Activated naive CD4-positive, alpha-beta T cell treated with anti-CD3 and anti-CD28 coated beads for 36 hours (primary cell): ENCODE measurements around the gene RCOR1. TPM values are rescaled to one million over a fixed set of nuclear protein-coding genes. Genes with fewer than 3 reads are reported as not detected.

Experiments used
- CTCF ChIA-PET: fragments of 350-600 bp; sonication (Branson Sonifier 250); formaldehyde crosslinking; loops from one replicate; lab custom pipeline; 2021; ENCODE audit warnings: antibody characterized with exemption; lab: Charles Lee
- DNase-seq: peaks from one replicate; pipeline ENCODE4 v3.0.0-alpha.2; 2020
- H3K27ac Mint-ChIP-seq: one replicate; pipeline ENCODE4 v1.8.0; 2021; ENCODE audit warnings: mild to moderate bottlenecking, mixed read lengths
- H3K27me3 Mint-ChIP-seq: one replicate; pipeline ENCODE4 v1.8.0; 2021; ENCODE audit warnings: low read depth, mixed read lengths
- H3K36me3 Mint-ChIP-seq: one replicate; pipeline ENCODE4 v1.8.0; 2021; ENCODE audit warnings: low read depth, mixed read lengths
- H3K4me1 Mint-ChIP-seq: one replicate; pipeline ENCODE4 v1.8.0; 2021; ENCODE audit warnings: low read depth, mixed read lengths
- H3K4me3 Mint-ChIP-seq: one replicate; pipeline ENCODE4 v1.8.0; 2021; ENCODE audit warnings: mild to moderate bottlenecking, moderate library complexity, mixed read lengths
- H3K9me3 Mint-ChIP-seq: one replicate; pipeline ENCODE4 v1.8.0; 2021; ENCODE audit warnings: mixed read lengths
- intact Hi-C: fragments of 100-400 bp; cut with micrococcal nuclease; formaldehyde crosslinking; loops from one replicate; pipeline ENCODE4 v1.15.1; 2023
- total RNA-seq, 2 experiments: library from RNA; stranded (reverse); gene quantifications; one replicate each; pipeline ENCODE4 v1.2.3, GENCODE V29; 2021

RCOR1 gene
- total RNA-seq, 2 experiments from 2014 or later = 11.9 to 12.2 TPM

DNA sequence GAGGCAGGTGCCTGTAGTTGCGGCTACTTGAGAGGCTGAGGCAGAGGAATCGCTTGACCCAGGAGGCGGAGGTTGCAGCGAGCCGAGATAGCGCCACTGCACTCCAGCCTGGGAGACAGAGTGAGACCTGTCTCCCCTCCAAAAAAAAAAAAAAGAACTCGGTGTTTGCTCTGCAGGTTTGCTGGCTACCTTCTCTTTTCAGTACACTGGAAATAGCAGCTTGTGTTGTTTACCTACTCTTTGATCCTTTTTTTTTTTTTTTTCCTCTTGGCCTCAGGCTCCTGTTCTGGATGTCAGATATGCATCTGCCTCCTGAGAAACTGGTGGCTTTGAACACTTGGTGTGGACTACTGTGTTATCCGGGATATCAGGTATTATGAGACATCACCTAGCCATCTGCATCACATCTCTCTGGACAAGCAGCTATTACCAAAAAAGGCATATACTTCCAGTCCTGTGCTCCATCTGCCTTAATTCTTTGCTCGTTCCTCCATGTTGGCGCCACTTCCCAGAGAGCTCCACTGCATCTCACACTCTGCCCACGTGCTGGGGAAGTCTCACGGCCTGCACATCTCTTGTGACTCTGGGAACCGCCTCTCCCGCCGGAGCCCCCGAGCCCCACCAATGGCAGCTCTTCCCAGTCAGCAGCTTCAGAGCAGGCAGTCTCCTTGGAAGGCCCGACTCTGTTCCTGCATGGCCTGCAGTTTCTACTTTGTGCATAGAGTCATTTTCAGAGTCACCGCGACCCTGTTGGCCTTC, 133.9 kb downstream of the RCOR1 start:
- CTCF ChIA-PET = interaction anchor here (0.6 kb wide), 2 partner anchors 35 to 93 kb away, joined by 3 to 4 read pairs; no protein-coding TSS in a partner anchor
- H3K4me3 Mint-ChIP-seq = no peak overlapping the region
- no peak for DNase-seq
- no peaks in the 10 kb centered on the region for H3K4me1 Mint-ChIP-seq
- H3K27ac Mint-ChIP-seq = no peak overlapping the region
- no peaks in the 10 kb centered on the region for H3K9me3 Mint-ChIP-seq
- H3K27me3 Mint-ChIP-seq = no peaks in the 10 kb centered on the region
- intact Hi-C loops = no loop called here
- peaks cover 18% of the 10 kb centered on the region for H3K36me3 Mint-ChIP-seq

DNA sequence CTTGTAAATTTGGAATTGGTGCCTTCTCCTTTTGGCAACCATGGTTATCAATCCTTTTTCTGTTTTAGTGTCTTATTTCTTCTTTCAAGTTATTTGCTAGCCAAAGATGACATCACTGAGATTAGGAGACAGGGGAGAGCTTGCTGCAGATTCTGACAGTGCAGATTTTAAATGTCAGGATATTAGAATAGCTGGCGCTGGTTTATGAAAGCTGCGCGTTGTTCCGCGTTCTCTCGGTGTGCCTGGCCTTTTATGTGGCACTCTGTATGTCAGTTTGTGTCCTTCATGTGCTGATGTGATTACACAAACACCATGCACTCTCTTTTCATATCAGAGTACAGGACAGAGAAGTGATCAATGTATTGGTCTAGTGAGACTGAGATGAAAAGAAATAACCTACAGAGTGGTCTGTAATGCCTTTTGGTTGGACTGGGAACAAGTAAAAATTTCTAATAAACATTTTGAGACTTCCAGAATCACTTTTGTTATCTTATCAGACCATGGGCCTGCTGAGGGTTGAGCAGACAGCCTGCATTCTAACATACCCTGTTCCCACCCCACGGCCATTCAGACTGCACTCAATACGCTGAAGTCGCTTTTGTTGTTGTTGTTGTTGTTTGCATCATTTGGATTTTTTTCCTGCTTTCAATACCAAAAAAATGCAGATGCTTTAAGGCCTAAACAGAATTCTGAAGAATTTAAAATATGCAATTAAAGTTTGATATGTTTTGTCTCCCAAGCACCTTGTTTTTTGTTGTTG, 135.1 kb downstream of the RCOR1 start:
- Mint-ChIP-seq H3K36me3 (peaks cover 18% of the 10 kb centered on the region), H3K4me1 (no peaks in the 10 kb centered on the region), H3K27ac (no peak overlapping the region), H3K27me3 (no peaks in the 10 kb centered on the region), H3K9me3 (no peaks in the 10 kb centered on the region), H3K4me3 (no peak overlapping the region)
- intact Hi-C loops = no loop called here
- CTCF ChIA-PET = interaction anchor here (0.6 kb wide), 1 partner anchor 560 kb away, joined by 3 read pairs; no protein-coding TSS in a partner anchor
- no peak for DNase-seq

DNA sequence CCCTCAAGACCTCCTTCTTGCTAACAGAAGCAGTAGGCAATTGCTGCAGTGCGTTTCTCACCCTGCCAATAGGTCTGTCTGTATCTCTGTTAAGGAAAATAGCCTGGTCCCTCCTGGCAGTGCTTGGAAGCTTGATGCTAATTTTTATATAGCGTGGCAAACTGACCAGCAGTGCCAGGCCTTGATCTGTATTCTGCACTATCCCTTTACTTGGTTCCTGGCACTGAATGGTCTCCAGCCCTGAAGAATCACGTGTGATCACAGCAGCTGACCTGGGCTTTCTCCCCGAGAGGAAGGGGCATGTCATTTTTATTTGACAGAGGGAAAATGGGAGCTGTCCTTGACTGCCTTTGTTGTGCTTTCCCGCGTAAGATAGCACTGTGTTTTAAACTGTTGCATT, 136.1 kb downstream of the RCOR1 start:
- Mint-ChIP-seq H3K36me3 (peaks cover 17% of the 10 kb centered on the region), H3K27ac (no peak overlapping the region), H3K4me3 (no peak overlapping the region), H3K9me3 (no peaks in the 10 kb centered on the region), H3K4me1 (no peaks in the 10 kb centered on the region), H3K27me3 (no peaks in the 10 kb centered on the region)
- CTCF ChIA-PET = no interaction called here
- intact Hi-C loops = no loop called here
- no peak for DNase-seq

DNA sequence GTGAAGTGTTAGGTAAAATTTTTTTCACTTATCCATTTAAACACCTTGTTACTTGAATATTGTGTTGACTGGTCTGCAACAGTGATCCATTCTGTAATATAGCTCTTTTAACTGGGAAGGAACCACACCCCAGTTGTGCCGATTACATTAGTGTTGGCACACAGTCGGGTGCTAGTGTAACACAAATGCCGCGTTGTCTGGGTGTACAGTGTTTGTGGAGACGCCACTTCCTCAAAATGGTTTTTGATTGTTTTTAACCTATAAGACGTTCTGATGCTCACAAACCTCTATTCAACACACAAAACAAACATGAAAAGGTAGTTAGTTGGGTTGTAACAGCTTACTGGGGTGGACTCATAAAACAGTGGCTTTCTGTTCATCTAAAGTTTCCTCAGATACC, 136.8 kb downstream of the RCOR1 start:
- no peak overlapping the region for H3K27ac Mint-ChIP-seq
- H3K36me3 Mint-ChIP-seq = peaks cover 15% of the 10 kb centered on the region

DNA sequence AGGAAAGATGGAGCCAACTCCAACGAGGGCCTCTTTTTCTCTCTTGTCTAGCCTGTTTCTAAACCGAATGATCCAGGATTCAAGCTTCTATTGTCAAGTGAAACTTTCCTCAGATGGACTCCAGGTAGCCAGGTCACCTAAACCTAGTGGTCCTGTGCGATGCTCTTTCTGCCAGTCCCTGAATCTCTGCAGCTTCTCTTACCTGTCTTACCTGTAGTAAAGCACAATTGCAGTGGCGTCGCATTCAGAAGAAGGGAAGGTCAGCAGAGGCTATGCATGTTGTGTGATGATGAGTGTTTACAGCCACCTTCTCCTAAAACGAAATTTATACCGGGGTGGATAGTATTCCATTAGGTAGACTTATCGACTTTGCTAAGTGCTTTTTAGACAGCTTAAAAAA, 137.4 kb downstream of the RCOR1 start:
- Mint-ChIP-seq H3K27me3 (no peaks in the 10 kb centered on the region), H3K9me3 (no peaks in the 10 kb centered on the region), H3K4me3 (no peak overlapping the region), H3K4me1 (no peaks in the 10 kb centered on the region), H3K27ac (no peak overlapping the region), H3K36me3 (peaks cover 15% of the 10 kb centered on the region)
- CTCF ChIA-PET = interaction anchor here (0.6 kb wide), 1 partner anchor 456 kb away, joined by 3 read pairs; no protein-coding TSS in a partner anchor
- DNase-seq = no peak
- intact Hi-C loops = no loop called here

More for the DNA sequence above, 136.8 kb downstream of the RCOR1 start:
- no peaks in the 10 kb centered on the region for H3K27me3 Mint-ChIP-seq
- CTCF ChIA-PET = interaction anchor here (0.6 kb wide), 1 partner anchor 457 kb away, joined by 3 read pairs; no protein-coding TSS in a partner anchor
- H3K4me1 Mint-ChIP-seq = no peaks in the 10 kb centered on the region
- intact Hi-C loops = no loop called here
- H3K9me3 Mint-ChIP-seq = no peaks in the 10 kb centered on the region
- no peak for DNase-seq
- H3K4me3 Mint-ChIP-seq = no peak overlapping the region

DNA sequence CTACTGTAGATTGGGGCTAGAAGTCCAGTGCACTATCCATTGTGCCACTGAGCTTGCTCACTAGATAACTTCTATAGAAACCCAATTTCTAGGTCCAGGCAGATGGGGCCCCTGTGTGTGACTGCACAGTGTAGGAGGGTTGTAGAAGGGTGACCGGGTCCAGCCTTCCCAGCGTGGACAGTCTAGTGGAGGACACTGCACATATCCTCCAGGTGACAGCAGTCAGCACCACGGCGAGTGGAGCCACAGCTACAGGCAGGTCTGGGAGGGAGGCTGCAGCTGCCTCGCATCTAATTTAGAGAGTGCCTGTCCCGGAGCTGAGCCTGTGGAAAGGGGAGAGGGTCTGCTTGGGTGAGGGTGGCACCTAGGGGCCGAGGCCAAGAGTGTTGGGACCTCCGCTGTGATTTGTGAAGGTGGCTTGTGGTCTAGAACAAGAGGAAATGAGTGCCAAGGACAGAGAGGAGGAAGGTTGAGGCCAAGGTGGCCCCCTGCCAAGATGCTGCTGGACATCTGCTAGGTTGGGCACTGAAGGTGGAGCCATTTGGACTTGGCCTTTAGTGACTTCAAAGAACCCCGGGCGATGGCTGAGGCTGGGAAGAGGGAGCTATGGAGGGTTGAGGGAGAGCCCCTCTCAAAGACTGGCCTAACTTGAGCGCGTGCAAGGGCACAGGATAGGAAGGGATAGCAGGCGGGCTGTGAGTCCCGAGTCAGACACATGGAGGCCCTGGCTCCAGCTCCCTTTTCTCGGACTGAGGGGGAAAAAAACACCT, 138.8 kb downstream of the RCOR1 start:
- Mint-ChIP-seq H3K4me1 (no peaks in the 10 kb centered on the region), H3K9me3 (no peaks in the 10 kb centered on the region), H3K36me3 (peaks cover 10% of the 10 kb centered on the region), H3K27ac (peak overlapping the region; percentile 63), H3K27me3 (no peaks in the 10 kb centered on the region), H3K4me3 (no peak overlapping the region)
- DNase-seq = no peak
- CTCF ChIA-PET = no interaction called here
- intact Hi-C loops = no loop called here

DNA sequence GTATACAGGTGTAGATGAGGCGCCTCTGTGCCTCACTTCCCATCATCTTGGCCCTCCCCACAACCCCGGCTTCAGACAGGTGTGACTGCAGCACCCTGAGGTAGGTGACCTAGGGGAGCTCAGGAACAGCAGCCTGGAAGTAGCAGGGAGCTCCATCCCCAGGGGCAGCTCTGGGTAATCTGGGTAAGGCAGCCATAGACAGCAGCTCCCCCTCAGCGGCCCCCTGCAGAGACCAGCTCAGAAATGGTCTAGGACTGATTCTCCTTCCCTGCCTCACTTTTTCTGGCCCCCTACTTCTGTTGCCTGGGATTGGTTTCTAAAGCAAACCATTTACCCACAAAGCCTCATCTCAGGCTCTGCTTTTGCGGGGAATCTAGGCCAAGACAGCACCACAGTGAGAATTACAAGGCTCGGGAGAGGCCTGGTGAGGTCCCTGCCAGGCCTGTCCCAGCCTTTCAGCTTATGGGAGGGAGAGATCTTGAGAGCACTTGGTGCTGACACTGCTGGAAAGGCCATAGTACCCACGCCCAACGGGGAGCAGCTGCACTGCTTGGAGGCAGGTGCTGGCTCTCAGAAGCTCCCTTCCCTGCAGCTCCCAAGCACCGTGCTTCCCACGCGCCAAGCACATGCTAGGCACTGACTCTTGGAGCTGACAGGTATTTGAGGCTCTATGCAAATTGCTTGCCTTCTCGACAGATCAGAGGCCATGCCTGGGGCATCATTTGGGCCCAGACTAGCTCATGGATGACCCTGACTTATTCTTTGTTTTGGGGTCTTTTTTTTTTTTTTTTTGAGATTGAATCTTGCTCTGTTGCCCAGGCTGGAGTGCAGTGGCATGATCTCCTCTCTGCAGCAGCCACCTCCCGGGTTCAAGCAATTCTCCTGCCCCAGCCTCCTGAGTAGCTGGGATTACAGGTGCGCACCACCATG, 139.7 kb downstream of the RCOR1 start:
- Mint-ChIP-seq H3K4me3 (no peak overlapping the region), H3K27ac (no peak overlapping the region), H3K9me3 (no peaks in the 10 kb centered on the region), H3K36me3 (peaks cover 6% of the 10 kb centered on the region), H3K27me3 (no peaks in the 10 kb centered on the region), H3K4me1 (no peaks in the 10 kb centered on the region)
- intact Hi-C loops = no loop called here
- CTCF ChIA-PET = interaction anchor here (0.6 to 0.7 kb wide), 2 partner anchors 88 to 673 kb away, joined by 3 read pairs; no protein-coding TSS in a partner anchor
- no peak for DNase-seq

DNA sequence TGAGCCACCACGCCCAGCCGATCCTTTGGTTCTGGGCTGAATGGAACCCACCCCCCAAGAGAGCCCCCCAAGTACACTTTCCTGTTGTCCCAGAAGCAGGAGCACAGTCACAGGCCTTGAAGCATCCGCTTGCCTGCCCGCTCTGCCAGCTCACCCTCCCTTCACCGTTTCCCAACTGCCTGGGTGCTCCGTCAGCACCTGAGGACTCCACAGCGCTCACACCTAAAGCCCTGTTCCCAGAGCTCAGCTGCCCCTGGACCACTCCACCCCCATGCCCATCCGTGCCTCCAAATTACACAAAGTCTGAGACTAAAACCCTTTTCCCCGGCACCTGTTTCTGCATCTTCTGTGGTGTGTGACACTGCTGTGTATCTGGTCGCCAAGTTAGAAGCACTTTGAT, 140.5 kb downstream of the RCOR1 start:
- no peaks in the 10 kb centered on the region for H3K9me3 Mint-ChIP-seq
- H3K4me3 Mint-ChIP-seq = no peak overlapping the region
- H3K36me3 Mint-ChIP-seq = peaks cover 3% of the 10 kb centered on the region
- H3K27me3 Mint-ChIP-seq = no peaks in the 10 kb centered on the region
- CTCF ChIA-PET = interaction anchor here (0.6 kb wide), 1 partner anchor 87 kb away, joined by 3 read pairs; no protein-coding TSS in a partner anchor
- DNase-seq = no peak
- intact Hi-C loops = no loop called here
- H3K27ac Mint-ChIP-seq = no peak overlapping the region
- no peaks in the 10 kb centered on the region for H3K4me1 Mint-ChIP-seq

DNA sequence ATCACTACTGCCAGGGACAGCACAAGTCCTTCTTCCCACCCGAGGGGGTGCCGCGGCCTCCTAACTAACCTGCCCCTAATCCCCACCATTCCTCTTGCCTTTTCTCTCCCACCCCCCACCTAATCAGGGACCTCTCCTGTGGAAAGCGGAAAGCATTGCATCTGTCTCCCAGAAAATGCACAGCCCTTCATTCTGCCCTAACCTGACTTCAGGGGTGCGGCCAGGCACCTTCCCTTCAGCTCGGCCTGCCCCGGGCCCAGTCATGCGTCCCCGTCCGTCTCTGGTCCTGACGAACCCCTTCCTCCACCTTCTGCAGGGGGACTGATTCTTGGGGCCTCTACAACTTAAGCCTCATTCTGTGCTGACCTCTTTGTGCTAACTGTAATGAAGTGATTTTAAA, 140.9 kb downstream of the RCOR1 start:
- no peak for DNase-seq
- peaks cover 3% of the 10 kb centered on the region for H3K36me3 Mint-ChIP-seq
- intact Hi-C loops = no loop called here
- H3K4me1 Mint-ChIP-seq = no peaks in the 10 kb centered on the region
- H3K4me3 Mint-ChIP-seq = no peak overlapping the region
- CTCF ChIA-PET = no interaction called here
- H3K27me3 Mint-ChIP-seq = no peaks in the 10 kb centered on the region
- no peaks in the 10 kb centered on the region for H3K9me3 Mint-ChIP-seq
- no peak overlapping the region for H3K27ac Mint-ChIP-seq

DNA sequence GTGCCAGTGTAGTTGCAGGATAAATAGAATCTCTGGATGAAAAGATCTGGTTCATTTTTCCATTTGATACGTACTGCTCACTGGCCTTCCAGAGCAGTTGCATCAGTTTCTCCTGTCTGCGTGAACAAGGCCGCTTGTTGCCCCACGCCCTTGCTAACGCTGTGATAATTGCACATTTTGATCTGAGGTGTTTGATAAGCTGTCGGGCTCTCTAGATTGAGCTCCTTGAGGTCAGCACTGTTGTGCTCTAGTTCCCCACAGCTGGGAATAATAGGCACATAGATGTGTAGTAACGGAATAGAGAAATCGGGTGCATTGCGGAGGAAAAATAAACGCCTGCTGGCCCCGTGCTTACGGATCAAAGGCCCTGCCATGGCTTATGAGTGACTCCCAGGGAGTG, 142.0 kb downstream of the RCOR1 start:
- Mint-ChIP-seq H3K27me3 (no peaks in the 10 kb centered on the region), H3K36me3 (peaks cover 3% of the 10 kb centered on the region), H3K4me3 (no peak overlapping the region), H3K4me1 (no peaks in the 10 kb centered on the region), H3K9me3 (no peaks in the 10 kb centered on the region), H3K27ac (no peak overlapping the region)
- CTCF ChIA-PET = interaction anchor here (0.6 to 1.0 kb wide), 3 partner anchors 144 to 560 kb away, joined by 3 to 4 read pairs (median 4); no protein-coding TSS in a partner anchor
- no peak for DNase-seq
- intact Hi-C loops = no loop called here

DNA sequence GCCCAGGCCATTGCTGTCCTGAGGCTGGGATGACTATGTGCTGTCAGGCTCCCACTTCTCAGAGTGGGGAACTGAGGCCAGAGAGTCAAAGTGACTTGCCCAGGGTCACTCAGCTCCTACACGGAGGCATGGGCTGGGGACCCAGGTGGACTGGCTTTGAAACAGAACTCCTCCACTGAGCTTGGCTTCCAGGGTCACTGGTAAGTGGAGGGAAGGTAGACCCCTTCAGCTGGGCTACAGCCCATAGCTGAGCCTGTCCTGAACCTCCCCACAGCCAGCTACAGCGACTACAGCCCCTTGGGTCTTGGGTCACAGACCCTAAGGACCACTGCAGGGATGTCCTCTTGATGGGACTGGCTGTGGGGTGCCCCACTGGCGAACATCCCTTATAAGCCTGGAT, 144.5 kb downstream of the RCOR1 start:
- Mint-ChIP-seq H3K4me1 (no peaks in the 10 kb centered on the region), H3K4me3 (no peak overlapping the region), H3K27me3 (no peaks in the 10 kb centered on the region), H3K27ac (no peak overlapping the region), H3K9me3 (peaks cover 3% of the 10 kb centered on the region), H3K36me3 (peaks cover 2% of the 10 kb centered on the region)
- intact Hi-C loops = no loop called here
- CTCF ChIA-PET = interaction anchor here (0.6 to 0.8 kb wide), 2 partner anchors 11 to 449 kb away, joined by 3 read pairs; no protein-coding TSS in a partner anchor
- DNase-seq = no peak
